Rectal smooth muscle tissue (tissue), 1 donor: ENCODE data around the gene GRIK2.

Source experiments
- H3K27ac ChIP-seq: one replicate; pipeline ENCODE4 v1.7.0; 2013; ENCODE audit warnings: low read depth, low read length, inconsistent platforms
- H3K27me3 ChIP-seq: one replicate; pipeline ENCODE4 v1.7.0; 2013; ENCODE audit warnings: low read length; ENCODE audit not compliant: control insufficient read depth, insufficient read depth
- H3K36me3 ChIP-seq: one replicate; pipeline ENCODE4 v1.7.0; 2013; ENCODE audit warnings: low read length; ENCODE audit not compliant: control insufficient read depth, insufficient read depth
- H3K4me1 ChIP-seq: one replicate; pipeline ENCODE4 v1.7.0; 2013; ENCODE audit warnings: low read length; ENCODE audit not compliant: control insufficient read depth, insufficient read depth
- H3K4me3 ChIP-seq: one replicate; pipeline ENCODE4 v1.7.0; 2013; ENCODE audit warnings: low read length
- H3K9ac ChIP-seq: one replicate; pipeline ENCODE4 v1.7.0; 2013; ENCODE audit warnings: low read length

The GRIK2 gene

GRCh38 chr6:101531538-101531937 is 138.0 kb downstream of the GRIK2 start:
- Histone ChIP-seq H3K9ac (no peak overlapping the region), H3K36me3 (no peaks in the 10 kb centered on the region), H3K27ac (no peak overlapping the region), H3K27me3 (no peaks in the 10 kb centered on the region), H3K4me3 (no peak overlapping the region), H3K4me1 (no peaks in the 10 kb centered on the region)

GRCh38 chr6:101534386-101534785 is 140.9 kb downstream of the GRIK2 start:
- Histone ChIP-seq H3K9ac (no peak overlapping the region), H3K4me3 (no peak overlapping the region), H3K4me1 (no peaks in the 10 kb centered on the region), H3K27ac (no peak overlapping the region), H3K27me3 (no peaks in the 10 kb centered on the region), H3K36me3 (no peaks in the 10 kb centered on the region)

GRCh38 chr6:101534821-101535220 is 141.3 kb downstream of the GRIK2 start:
- H3K27ac ChIP-seq: no peak overlapping the region
- H3K4me3 ChIP-seq: no peak overlapping the region
- H3K27me3 ChIP-seq: no peaks in the 10 kb centered on the region
- H3K36me3 ChIP-seq: no peaks in the 10 kb centered on the region
- no peak overlapping the region for H3K9ac ChIP-seq
- H3K4me1 ChIP-seq: no peaks in the 10 kb centered on the region

GRCh38 chr6:101537753-101538316 is 144.3 kb downstream of the GRIK2 start:
- no peaks in the 10 kb centered on the region for H3K4me1 ChIP-seq
- no peak overlapping the region for H3K27ac ChIP-seq
- no peak overlapping the region for H3K9ac ChIP-seq
- no peaks in the 10 kb centered on the region for H3K36me3 ChIP-seq
- H3K27me3 ChIP-seq: no peaks in the 10 kb centered on the region
- no peak overlapping the region for H3K4me3 ChIP-seq

GRCh38 chr6:101539510-101540245 is 146.2 kb downstream of the GRIK2 start:
- H3K4me1 ChIP-seq: no peaks in the 10 kb centered on the region
- no peak overlapping the region for H3K27ac ChIP-seq
- H3K4me3 ChIP-seq: no peak overlapping the region
- H3K27me3 ChIP-seq: no peaks in the 10 kb centered on the region
- H3K36me3 ChIP-seq: no peaks in the 10 kb centered on the region
- no peak overlapping the region for H3K9ac ChIP-seq

- Histone ChIP-seq H3K4me3 (no peak overlapping the region), H3K9ac (no peak overlapping the region), H3K4me1 (no peaks in the 10 kb centered on the region), H3K27ac (no peak overlapping the region), H3K36me3 (no peaks in the 10 kb centered on the region), H3K27me3 (no peaks in the 10 kb centered on the region)
Measured at GRCh38 chr6:101541894-101542293, 148.4 kb downstream of the GRIK2 start.

GRCh38 chr6:101543796-101544195 is 150.3 kb downstream of the GRIK2 start:
- Histone ChIP-seq H3K27me3 (no peaks in the 10 kb centered on the region), H3K27ac (no peak overlapping the region), H3K4me3 (no peak overlapping the region), H3K36me3 (no peaks in the 10 kb centered on the region), H3K9ac (no peak overlapping the region), H3K4me1 (no peaks in the 10 kb centered on the region)

- H3K9ac ChIP-seq: no peak overlapping the region
- H3K27me3 ChIP-seq: no peaks in the 10 kb centered on the region
- no peaks in the 10 kb centered on the region for H3K36me3 ChIP-seq
- H3K27ac ChIP-seq: no peak overlapping the region
- no peak overlapping the region for H3K4me3 ChIP-seq
- H3K4me1 ChIP-seq: no peaks in the 10 kb centered on the region
Measured at GRCh38 chr6:101544286-101544685, 150.8 kb downstream of the GRIK2 start.

GRCh38 chr6:101545191-101545590 is 151.7 kb downstream of the GRIK2 start:
- no peaks in the 10 kb centered on the region for H3K4me1 ChIP-seq
- H3K9ac ChIP-seq: no peak overlapping the region
- H3K4me3 ChIP-seq: no peak overlapping the region
- no peaks in the 10 kb centered on the region for H3K27me3 ChIP-seq
- H3K36me3 ChIP-seq: no peaks in the 10 kb centered on the region
- no peak overlapping the region for H3K27ac ChIP-seq

GRCh38 chr6:101550451-101550850 is 156.9 kb downstream of the GRIK2 start:
- no peak overlapping the region for H3K4me3 ChIP-seq
- H3K4me1 ChIP-seq: no peaks in the 10 kb centered on the region
- no peaks in the 10 kb centered on the region for H3K27me3 ChIP-seq
- no peaks in the 10 kb centered on the region for H3K36me3 ChIP-seq
- no peak overlapping the region for H3K27ac ChIP-seq
- no peak overlapping the region for H3K9ac ChIP-seq

- no peaks in the 10 kb centered on the region for H3K36me3 ChIP-seq
- H3K27ac ChIP-seq: no peak overlapping the region
- H3K4me1 ChIP-seq: no peaks in the 10 kb centered on the region
- no peaks in the 10 kb centered on the region for H3K27me3 ChIP-seq
- no peak overlapping the region for H3K9ac ChIP-seq
- no peak overlapping the region for H3K4me3 ChIP-seq
Measured at GRCh38 chr6:101554231-101554630, 160.7 kb downstream of the GRIK2 start.

GRCh38 chr6:101558712-101559111 is 165.2 kb downstream of the GRIK2 start:
- Histone ChIP-seq H3K9ac (no peak overlapping the region), H3K27me3 (no peaks in the 10 kb centered on the region), H3K4me3 (no peak overlapping the region)

GRCh38 chr6:101572627-101573026 is 179.1 kb downstream of the GRIK2 start:
- Histone ChIP-seq H3K27me3 (no peaks in the 10 kb centered on the region), H3K9ac (no peak overlapping the region), H3K27ac (no peak overlapping the region), H3K4me3 (no peak overlapping the region), H3K36me3 (no peaks in the 10 kb centered on the region), H3K4me1 (no peaks in the 10 kb centered on the region)

More at GRCh38 chr6:101558712-101559111, 165.2 kb downstream of the GRIK2 start:
- H3K4me1 ChIP-seq: no peaks in the 10 kb centered on the region
- no peak overlapping the region for H3K27ac ChIP-seq
- H3K36me3 ChIP-seq: no peaks in the 10 kb centered on the region
